Stomach (tissue), 9 donors: ENCODE data around the gene POMP. TPM values are rescaled to one million over a fixed set of nuclear protein-coding genes. Genes with fewer than 3 reads are reported as not detected.
A peak's percentile ranks its signal among the peaks of the same experiment; 100 is the strongest.

Experiments used
- DNase-seq, 2 donors: peaks; one replicate each; pipeline versions ENCODE4 v3.0.0 to v3.0.0-alpha.2; 2013 to 2019
- H3K27ac ChIP-seq, 5 donors: fragments of 200-600 bp in 4 of 5; sonication (generic) in 4 of 5; one replicate each; pipeline ENCODE4 v1.5.1; 2013 to 2019; ENCODE audit warnings: mild to moderate bottlenecking in 1 of 5, moderate library complexity in 1 of 5
- H3K27me3 ChIP-seq, 3 donors: fragments of 200-600 bp; sonication (generic); one replicate each; pipeline ENCODE4 v1.5.1; 2017 to 2019; ENCODE audit warnings: mixed run types in 1 of 3
- H3K36me3 ChIP-seq, 4 donors: fragments of 200-600 bp; sonication (generic); 1 replicate in 3 of 4; 2 replicates in 1 of 4; pipeline ENCODE4 v1.5.1; 2016 to 2019
- H3K4me1 ChIP-seq, 4 donors: fragments of 200-600 bp; sonication (generic); one replicate each; pipeline ENCODE4 v1.5.1; 2016 to 2019
- H3K4me3 ChIP-seq, 4 donors: fragments of 200-600 bp; sonication (generic) in 3 of 4; one replicate each; pipeline ENCODE4 v1.5.1; 2016 to 2019; ENCODE audit warnings: mild to moderate bottlenecking in 1 of 4
- H3K9me3 ChIP-seq, 4 donors: fragments of 200-600 bp; sonication (generic); one replicate each; pipeline ENCODE4 v1.5.1; 2016 to 2019
- CTCF ChIP-seq, 7 experiments: fragments of 450-650 bp in 4 of 7; fragments of 200-600 bp in 3 of 7; sonication (generic) in 3 of 7; IDR thresholded peaks; one replicate each; pipeline ENCODE4 v1.5.1; 2016 to 2019; ENCODE audit warnings: antibody characterized with exemption in 7 of 7, control low read depth in 2 of 7, mild to moderate bottlenecking in 1 of 7
- EP300 ChIP-seq: sonication (generic); formaldehyde crosslinking; IDR thresholded peaks from one replicate; pipeline ENCODE4 v1.6.1; 2017; ENCODE audit warnings: antibody characterized with exemption
- POLR2A ChIP-seq, 4 donors: fragments of 450-650 bp; IDR thresholded peaks; one replicate each; pipeline ENCODE4 v1.6.1; 2016; ENCODE audit warnings: antibody characterized with exemption in 4 of 4, control low read depth in 2 of 4, mild to moderate bottlenecking in 1 of 4, moderate library complexity in 1 of 4
- POLR2AphosphoS5 ChIP-seq, 3 donors: sonication (generic); formaldehyde crosslinking; IDR thresholded peaks; one replicate each; pipeline ENCODE4 v1.6.1; 2016; ENCODE audit warnings: antibody characterized with exemption in 3 of 3
- WGBS, 5 donors: extraction: QIAGEN DNeasy Blood & Tissue Kit in 3 of 5; methylation state at CpG; one replicate each; pipeline versions ENCODE4 v1.1.5 to v1.1.7; 2013 to 2018; 5-methylcytosine and 5-hydroxymethylcytosine counted together
- intact Hi-C: fragments of 100-400 bp; cut with DNase I; formaldehyde crosslinking; loops from one replicate; pipeline ENCODE4 v1.15.1; 2023; ENCODE audit warnings: low total_unique reads
- polyA plus RNA-seq, 3 donors: library from polyadenylated mRNA; stranded (reverse); fragments of 200-250 nt; gene quantifications; one replicate each; pipeline ENCODE4 v1.2.3, GENCODE V29; 2013
- total RNA-seq, 5 donors: library from RNA; depleted of rRNA; stranded (reverse); fragments of >200 nt; gene quantifications; one replicate each; pipeline versions ENCODE4 v1.1.0 to v1.2.3, GENCODE V29; 2014 to 2016
- donor health status: healthy with polysubstance abuse.
- donor health status: Bipolar disorder and iron deficiency.
- donor health status: healthy.

The POMP gene
- total and polyA plus RNA-seq, 8 donors = 17.7 to 102 (median 59.4) TPM

DNA sequence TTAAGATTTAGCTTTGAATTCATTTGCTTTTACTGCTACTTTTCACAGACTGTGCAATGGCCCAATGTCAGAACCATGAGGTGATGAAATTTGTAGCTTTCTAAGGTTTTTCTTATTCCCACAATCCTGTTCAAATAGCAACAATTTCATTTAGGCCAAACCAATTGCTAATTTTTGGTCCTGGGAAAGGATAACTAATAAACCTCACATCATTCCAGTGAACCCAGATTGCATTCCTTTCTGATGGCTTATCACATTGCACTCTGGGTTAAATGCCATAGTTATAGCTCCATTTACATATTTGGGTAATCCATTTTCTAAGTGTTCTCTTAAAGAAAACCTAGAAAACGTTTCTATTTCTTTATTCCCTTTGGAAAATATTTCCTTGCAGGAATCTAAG lies 22.9 kb upstream of the POMP start:
- no peak for TF ChIP-seq POLR2A (IDR thresholded peaks at IDR 0.05)
- TF ChIP-seq POLR2AphosphoS5 (IDR thresholded peaks at IDR 0.05) = no peak
- TF ChIP-seq EP300 = no peak
- no peak for TF ChIP-seq CTCF (IDR thresholded peaks at IDR 0.05)
- no peak overlapping the region for H3K4me3 ChIP-seq
- DNase-seq = no peak
- no peak overlapping the region for H3K27ac ChIP-seq
- intact Hi-C loops = no loop called here
- no peaks in the 10 kb centered on the region for H3K27me3 ChIP-seq
- 14 to 28% (median 18%) methylated on average over 1 of the region's 1 CpG for WGBS, 5 donors
- no peaks in the 10 kb centered on the region for H3K36me3 ChIP-seq
- peaks cover 0 to 13% (median 2%) of the 10 kb centered on the region in 4 donors for H3K4me1 ChIP-seq
- no peaks in the 10 kb centered on the region for H3K9me3 ChIP-seq

- DNase-seq = peak; percentile 52 to 77
- no peaks in the 10 kb centered on the region for H3K27me3 ChIP-seq
- H3K4me3 ChIP-seq = no peak overlapping the region
- 25 to 31% (median 30%) methylated on average over 10 of the region's 10 CpGs for WGBS, 5 donors
- peaks cover 0 to 13% (median 2%) of the 10 kb centered on the region in 4 donors for H3K4me1 ChIP-seq
- TF ChIP-seq POLR2AphosphoS5 (IDR thresholded peaks at IDR 0.05) = peak in 1 of 3 donors; percentile 17
- TF ChIP-seq POLR2A (IDR thresholded peaks at IDR 0.05) = no peak
- TF ChIP-seq EP300 = no peak
- TF ChIP-seq CTCF (IDR thresholded peaks at IDR 0.05) = peak in 5 of 7 experiments; percentile 42 to 83 (median 59)
- no peaks in the 10 kb centered on the region for H3K9me3 ChIP-seq
- H3K27ac ChIP-seq = no peak overlapping the region
- intact Hi-C loops = no loop called here
- H3K36me3 ChIP-seq = no peaks in the 10 kb centered on the region
Observed at GRCh38 chr13:28636677-28637317, 22.1 kb upstream of the POMP start.

DNA sequence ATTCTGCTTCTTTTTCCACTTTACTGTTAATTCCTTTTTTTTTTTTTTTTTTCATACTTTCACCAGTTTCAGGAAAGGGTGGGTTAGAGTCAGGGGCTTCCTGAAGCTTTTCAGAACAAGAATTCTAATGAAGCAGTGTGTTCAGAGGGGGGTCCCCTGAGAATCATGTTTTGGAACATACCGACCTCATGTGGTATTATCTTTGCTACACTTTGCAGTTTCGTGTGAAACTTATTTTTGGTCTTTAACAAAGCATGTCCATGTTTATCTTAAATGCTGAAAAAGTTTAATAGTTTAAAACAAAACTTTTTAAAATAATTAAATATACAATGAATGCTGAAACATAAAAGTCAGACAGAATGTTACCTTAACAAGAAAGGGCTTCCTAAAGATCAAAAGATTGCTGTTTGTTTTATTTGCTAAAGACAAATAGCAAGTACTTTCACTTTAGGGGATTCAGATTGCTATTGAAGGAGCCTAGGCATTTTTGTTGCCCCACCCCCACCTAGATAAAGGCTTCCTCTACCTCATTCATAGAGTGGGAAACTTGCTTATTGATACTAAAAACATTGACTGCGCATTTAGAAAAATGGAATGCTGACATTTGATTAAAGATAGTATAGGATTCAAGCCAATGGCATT lies 21.1 kb upstream of the POMP start:
- TF ChIP-seq POLR2A (IDR thresholded peaks at IDR 0.05) = no peak
- no peak for TF ChIP-seq EP300
- no peak for TF ChIP-seq POLR2AphosphoS5 (IDR thresholded peaks at IDR 0.05)
- TF ChIP-seq CTCF (IDR thresholded peaks at IDR 0.05) = no peak
- 20 to 32% (median 26%) methylated on average over 3 of the region's 3 CpGs for WGBS, 5 donors
- Histone ChIP-seq H3K4me3 (no peak overlapping the region), H3K27me3 (no peaks in the 10 kb centered on the region), H3K27ac (no peak overlapping the region), H3K9me3 (no peaks in the 10 kb centered on the region), H3K36me3 (no peaks in the 10 kb centered on the region), H3K4me1 (peaks cover 0 to 13% (median 2%) of the 10 kb centered on the region in 4 donors)
- DNase-seq = peak in 1 of 2 donors; percentile 66
- intact Hi-C loops = no loop called here

DNA sequence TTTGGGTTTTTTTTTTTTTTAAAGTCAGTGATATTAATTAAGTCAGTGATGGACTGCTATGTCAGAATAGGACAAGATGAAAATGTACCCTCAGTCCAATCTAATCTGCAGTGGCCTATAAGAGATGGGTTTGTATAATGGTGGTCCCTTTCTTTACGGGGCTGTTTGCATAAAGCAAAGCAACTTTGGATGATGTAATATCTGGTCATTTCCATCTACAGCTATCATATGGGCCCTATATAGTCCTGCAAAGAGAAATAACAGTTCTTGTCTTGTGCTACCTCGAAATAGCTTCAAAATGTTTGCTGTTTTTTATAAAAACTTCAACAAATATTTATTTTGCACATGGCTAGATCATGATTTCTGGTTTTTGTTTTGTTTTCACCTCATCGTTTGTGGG lies 20.2 kb upstream of the POMP start:
- no peaks in the 10 kb centered on the region for H3K36me3 ChIP-seq
- no peak for DNase-seq
- intact Hi-C loops = no loop called here
- H3K4me3 ChIP-seq = no peak overlapping the region
- TF ChIP-seq EP300 (no peak), POLR2A (IDR thresholded peaks at IDR 0.05) (no peak), POLR2AphosphoS5 (IDR thresholded peaks at IDR 0.05) (no peak), CTCF (IDR thresholded peaks at IDR 0.05) (no peak)
- 59 to 72% (median 61%) methylated on average over 3 of the region's 3 CpGs for WGBS, 5 donors
- H3K9me3 ChIP-seq = no peaks in the 10 kb centered on the region
- peaks cover 0 to 13% (median 2%) of the 10 kb centered on the region in 4 donors for H3K4me1 ChIP-seq
- H3K27me3 ChIP-seq = no peaks in the 10 kb centered on the region
- H3K27ac ChIP-seq = no peak overlapping the region
